Posterior vena cava (tissue), 2 donors: ENCODE measurements around the gene LPIN2. TPM values are rescaled to one million over a fixed set of nuclear protein-coding genes. Genes with fewer than 3 reads are reported as not detected.
"Not testable (repeated sequence)": the region's sequence is repeated elsewhere in the genome, so short reads cannot be mapped to it uniquely, and the experiment has no call there.

Experiments used
- DNase-seq: peaks from one replicate; pipeline ENCODE4 v3.0.0-alpha.2; 2020; ENCODE audit warnings: low spot score
- intact Hi-C, 2 donors: fragments of 100-400 bp; cut with DNase I; formaldehyde crosslinking; loops; one replicate each; pipeline versions ENCODE4 v1.14.1 to v1.14.2; 2022 to 2023
- total RNA-seq, 2 donors: library from RNA; stranded (reverse); fragmentation: NEBNext Ultra II Directional; extraction: Animal tissue kit (Norgen Biotek cat#: 25700); gene quantifications; one replicate each; pipeline ENCODE4 v1.2.1, GENCODE V29; 2021
- donor health status: DM: yes; HTN: yes; CAD: no.
- donor health status: DM: yes; HTN: yes; CAD: no.

LPIN2 gene
- total RNA-seq, 2 donors from 2014 or later, result 23.8 to 27.3 TPM

DNA sequence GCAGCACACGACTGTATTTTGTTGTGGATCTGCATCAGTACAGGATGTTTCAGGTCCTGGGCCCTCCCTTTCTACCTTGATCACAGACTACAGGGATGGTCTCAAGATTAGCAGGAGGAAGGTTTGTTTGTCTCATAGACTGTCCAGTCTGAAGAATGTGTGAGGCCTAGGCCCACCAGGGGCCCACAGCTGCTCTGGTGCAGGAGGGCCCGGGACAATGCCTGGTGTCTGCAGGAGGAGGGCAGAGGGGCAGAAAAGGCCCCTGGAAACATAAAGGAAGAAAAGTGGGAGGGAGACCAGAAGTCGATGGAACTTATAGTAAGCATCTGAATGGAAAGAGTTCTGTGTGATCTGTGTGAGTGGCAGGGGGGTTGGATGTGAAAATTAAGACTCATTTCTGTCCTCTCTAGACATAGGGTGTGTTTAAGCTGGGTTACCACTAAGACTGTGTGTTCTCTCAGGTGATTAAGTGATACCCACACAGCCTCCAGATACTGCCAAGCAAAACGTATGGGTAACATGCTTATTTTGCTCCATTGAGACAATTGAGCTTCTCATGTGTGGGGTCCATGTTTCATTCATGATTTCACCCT is 33.4 kb upstream of the LPIN2 start:
- DNase-seq, result no peak
- intact Hi-C loops, result no loop called here

- no peak for DNase-seq
- intact Hi-C loops, result no loop called here
Observed at GRCh38 chr18:3044931-3045698, 32.2 kb upstream of the LPIN2 start.

- no peak for DNase-seq
- intact Hi-C loops, result no loop called here
Observed at GRCh38 chr18:3042379-3042778, 29.4 kb upstream of the LPIN2 start.

DNA sequence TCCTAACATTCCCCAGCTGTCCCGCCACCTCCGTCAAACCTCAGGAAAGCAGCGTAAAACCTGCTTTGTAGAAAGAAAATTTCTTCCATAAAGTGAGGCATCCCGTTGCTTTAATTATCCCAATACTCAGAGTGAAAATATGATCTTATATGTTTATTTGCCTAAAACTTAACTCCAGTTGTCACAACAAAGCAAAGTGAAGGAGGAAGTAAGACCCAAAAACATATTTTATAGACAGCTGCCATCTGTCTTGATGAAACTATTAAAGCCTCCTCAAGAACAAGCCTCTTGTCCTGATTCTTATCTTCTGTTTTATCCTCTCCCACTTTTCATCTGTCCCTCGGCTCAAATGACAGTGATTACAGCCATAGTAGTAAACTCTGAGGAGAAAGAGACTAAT is 28.9 kb upstream of the LPIN2 start:
- intact Hi-C loops, result no loop called here
- DNase-seq, result no peak

DNA sequence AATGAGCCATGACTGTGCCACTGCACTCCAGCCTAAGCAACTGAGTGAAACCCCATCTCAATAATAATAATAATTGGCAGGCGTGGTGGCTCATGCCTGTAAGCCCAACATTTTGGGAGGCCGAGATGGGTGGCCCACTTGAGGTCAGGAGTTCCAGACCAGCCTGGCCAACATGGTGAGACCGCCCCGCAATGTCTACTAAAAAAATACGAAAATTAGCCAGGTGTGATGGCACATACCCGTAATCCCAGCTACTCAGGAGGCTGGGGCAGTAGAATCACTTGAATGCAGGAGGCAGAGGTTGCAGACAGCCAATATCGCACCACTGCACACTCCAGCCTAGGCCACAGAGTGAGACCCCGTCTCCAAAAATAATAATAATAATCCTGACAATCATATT is 27.9 kb upstream of the LPIN2 start:
- DNase-seq, result no peak
- intact Hi-C loops, result no loop called here

DNA sequence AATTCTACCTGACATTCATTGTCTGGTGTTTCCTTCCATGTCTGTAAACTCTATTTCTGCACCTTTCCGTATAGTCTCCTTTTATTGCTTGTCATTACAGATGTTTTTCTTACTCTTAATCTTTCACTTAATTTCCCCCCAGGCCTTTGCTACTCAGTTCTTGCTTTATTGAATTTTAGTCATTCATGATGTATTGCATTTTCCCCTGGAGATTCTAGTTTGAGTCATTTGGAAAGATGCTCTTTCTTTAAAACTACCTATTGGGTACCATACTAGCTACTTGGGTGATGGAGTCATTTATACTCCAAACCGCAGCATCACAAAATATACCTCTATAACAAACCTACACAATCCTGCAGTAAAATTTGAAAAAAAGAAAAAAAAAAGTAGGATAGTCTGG is 27.2 kb upstream of the LPIN2 start:
- intact Hi-C loops, result no loop called here
- DNase-seq, result no peak

GRCh38 chr18:3037423-3037915 is 24.5 kb upstream of the LPIN2 start:
- DNase-seq, result no peak
- intact Hi-C loops, result no loop called here

- no peak for DNase-seq
- intact Hi-C loops, result no loop called here
Observed at GRCh38 chr18:3036108-3036507, 23.2 kb upstream of the LPIN2 start.

GRCh38 chr18:3035635-3036034 is 22.7 kb upstream of the LPIN2 start:
- DNase-seq, result no peak
- intact Hi-C loops, result no loop called here

DNA sequence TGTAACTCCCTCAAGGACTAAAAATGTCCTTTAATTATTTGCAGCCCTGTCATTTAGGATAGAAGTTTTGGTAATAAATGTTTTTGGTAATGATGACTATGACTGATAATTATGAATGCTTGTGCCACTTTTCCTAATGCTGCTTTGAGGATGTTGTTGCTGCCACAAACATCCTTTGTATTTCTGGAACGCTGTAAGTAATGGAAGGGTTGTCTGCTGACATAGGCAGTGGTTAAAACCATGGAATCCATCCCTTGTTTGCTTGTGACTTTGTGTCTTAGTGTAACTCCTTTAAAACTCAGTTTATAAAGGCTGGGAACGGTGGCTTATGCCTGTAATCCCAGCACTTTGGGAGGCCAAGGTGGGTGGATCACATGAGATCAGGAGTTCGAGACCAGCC is 19.8 kb upstream of the LPIN2 start:
- no peak for DNase-seq
- intact Hi-C loops, result no loop called here

DNA sequence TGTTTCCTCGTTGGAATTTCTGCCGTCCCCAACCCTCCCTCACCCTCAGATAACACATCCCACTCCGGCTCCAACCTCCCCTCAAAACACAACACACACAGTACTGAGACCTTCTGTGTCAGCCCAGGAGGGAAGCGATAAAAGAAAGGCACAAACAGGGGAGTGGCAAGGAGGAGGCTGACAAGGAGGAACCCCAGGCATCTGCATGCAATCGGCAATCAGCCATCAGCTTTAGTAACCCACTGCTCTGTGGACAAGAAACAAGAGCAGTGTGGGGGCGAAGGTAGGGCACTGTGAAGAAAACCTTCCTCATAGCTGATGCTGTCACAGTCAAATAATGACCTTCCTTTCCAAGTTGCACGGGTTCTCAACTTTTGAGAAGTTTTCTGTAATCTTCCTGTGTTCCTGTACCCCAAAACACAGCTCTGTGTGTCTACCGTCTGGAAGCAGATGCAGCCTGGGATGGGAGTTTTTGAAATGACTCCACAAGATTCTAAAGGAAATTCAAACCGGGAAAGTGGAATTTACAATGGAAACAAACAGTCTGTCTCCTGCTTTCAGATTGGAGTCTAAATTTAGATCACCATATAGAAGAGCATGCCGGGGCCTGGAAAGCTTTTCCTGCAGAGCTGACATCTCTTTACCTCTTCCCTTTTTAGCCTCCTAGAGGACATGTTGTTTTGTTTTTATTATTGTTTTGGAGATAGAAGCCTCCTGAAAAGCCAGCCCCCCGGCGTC is 16.4 kb upstream of the LPIN2 start:
- no peak for DNase-seq
- intact Hi-C loops, result no loop called here

GRCh38 chr18:3028115-3028514 is 15.2 kb upstream of the LPIN2 start:
- intact Hi-C loops, DNase-seq: not testable (repeated sequence)

- intact Hi-C loops, result no loop called here
- no peak for DNase-seq
Observed at GRCh38 chr18:3027370-3027891, 14.5 kb upstream of the LPIN2 start.

GRCh38 chr18:3025544-3025943 is 12.6 kb upstream of the LPIN2 start:
- intact Hi-C loops, result no loop called here
- DNase-seq, result no peak

DNA sequence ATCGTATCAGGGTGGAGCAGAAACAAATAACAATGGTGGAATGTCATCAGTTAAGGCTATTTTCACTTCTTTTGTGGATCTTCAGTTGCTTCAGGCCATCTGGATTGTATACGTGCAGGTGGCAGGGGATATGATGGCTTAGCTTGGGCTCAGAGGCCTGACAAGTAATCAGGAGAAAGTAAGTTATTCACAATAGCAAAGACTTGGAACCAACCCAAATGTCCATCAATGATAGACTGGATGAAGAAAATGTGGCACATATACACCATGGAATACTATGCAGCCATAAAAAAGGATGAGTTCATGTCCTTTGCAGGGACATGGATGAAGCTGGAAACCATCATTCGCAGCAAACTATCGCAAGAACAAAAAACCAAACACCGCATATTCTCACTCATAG is 10.7 kb upstream of the LPIN2 start:
- intact Hi-C loops, DNase-seq: not testable (repeated sequence)

GRCh38 chr18:3016585-3017297 is 3.8 kb upstream of the LPIN2 start:
- intact Hi-C loops, result no loop called here
- DNase-seq, result no peak

GRCh38 chr18:3015851-3016250 is 2.9 kb upstream of the LPIN2 start:
- intact Hi-C loops, result no loop called here
- DNase-seq, result no peak

DNA sequence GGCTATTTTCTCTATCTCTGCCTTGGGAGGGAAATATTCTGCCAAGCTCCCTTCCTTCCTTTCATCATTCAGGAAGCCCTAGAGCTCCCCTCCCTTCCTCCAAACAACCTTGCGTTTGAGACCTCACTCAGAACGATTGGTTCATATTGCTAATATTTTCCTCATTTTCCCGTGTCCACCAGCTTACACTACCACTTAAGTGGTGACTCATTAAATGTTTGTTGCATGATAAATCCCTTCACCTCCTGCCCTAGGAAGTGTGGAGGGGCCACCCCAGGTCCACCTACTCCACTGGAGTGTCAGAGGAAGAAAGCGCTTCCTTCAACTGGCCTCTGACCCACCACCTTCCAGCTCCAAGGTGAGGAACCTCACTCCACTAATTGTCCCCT is 2.3 kb upstream of the LPIN2 start:
- intact Hi-C loops, result no loop called here

GRCh38 chr18:3014503-3015203 is 1.7 kb upstream of the LPIN2 start:
- intact Hi-C loops, result no loop called here
- DNase-seq, result no peak

More for the DNA sequence above, 2.3 kb upstream of the LPIN2 start:
- no peak for DNase-seq
